ENCODE data around the gene USP27X. TPM values are rescaled to one million over a fixed set of nuclear protein-coding genes. Genes with fewer than 3 reads are reported as not detected.
A peak's percentile ranks its signal among the peaks of the same experiment; 100 is the strongest.

The USP27X gene
- 1.1 and 3.5 TPM in 2 replicates for total RNA-seq (2014; rRNA removed; shearing (Covaris generic))

DNA sequence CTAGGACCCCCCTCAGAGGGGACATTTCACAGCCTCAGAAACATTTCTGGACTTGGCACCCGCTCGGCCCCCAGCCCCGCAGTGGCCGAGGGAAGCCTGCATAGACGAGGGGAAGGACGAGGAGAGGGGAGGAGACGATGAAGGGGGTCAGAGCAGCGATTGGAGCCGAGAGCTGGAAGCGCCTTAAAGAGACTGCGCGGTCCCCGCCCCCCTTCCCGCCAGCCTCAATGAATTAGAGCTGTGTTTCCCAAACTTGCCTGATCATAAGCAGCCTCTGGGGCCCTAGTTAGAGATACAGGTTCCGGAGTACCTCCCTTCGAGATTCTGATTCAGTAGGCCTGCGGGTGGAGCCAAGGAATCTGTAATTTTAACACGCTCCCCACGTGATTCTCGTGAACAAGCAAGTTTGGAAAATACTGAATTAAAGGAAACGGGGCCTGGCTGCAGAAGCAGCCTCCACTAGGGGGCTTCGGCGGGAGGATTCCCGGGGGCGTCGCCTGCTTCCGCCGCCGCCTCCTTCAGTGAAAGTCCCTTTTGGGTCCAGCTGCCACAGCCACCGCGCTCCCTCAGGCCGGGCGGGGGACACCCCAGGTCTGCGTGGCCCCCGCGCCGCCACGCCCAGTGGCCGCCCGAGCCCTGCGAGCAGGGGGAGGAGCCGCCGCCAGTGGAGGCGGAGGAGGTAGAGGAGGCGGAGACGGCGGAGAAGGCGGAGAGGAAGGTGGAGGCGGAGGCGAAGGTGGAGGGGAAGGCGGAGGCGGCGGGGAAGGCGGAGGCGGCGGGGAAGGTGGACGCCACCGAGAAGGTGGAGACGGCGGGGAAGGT is at the start of gene USP27X:
TSS of gene USP27X (plus strand) at position 651 of the 822 bp plus-strand sequence. CDS start 824 bp downstream, outside the sequence.
- DNase-seq (ENCODE audit: low spot score) = peak; percentile 83

DNA sequence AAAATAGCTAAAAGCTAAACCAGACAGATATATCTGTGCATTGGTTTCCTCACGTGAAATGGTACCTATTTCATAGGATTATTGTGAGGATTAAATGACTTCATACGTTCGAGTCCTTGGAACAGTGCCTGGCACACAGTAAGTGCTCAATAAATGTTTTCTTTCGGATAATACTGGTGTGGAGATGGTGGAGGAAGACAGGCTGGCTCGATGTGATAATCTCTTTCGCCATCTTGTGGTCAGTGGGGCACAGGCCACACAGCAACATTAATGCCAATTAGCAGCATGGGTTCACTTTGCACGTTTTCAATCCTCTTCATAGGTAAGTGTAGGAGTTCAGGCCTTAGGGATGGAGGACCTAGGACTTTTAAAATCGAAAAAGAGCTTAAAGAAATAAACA is 40.9 kb upstream of the USP27X start:
- peak; percentile 44 for DNase-seq (ENCODE audit: low spot score)

DNA sequence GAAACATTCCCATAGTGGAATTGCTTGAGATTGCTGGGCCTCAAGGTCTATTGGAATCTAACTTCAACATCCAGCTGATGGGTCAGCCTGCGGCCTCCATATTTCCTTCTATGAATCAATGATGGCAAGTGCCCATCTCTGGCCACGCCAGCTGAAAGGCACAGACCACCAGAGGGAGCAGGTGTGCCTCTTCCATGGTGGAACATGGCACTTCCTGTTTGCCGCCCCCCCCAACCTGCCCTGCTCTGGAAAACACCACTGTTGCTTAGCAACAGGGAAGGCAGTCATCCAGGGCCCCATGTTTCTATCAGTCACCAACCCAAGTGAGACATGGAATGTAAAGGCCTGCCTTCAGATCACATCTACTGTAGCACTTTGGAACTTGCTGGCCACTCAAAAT is 38.6 kb upstream of the USP27X start:
- DNase-seq (ENCODE audit: low spot score) = peak; percentile 84

DNA sequence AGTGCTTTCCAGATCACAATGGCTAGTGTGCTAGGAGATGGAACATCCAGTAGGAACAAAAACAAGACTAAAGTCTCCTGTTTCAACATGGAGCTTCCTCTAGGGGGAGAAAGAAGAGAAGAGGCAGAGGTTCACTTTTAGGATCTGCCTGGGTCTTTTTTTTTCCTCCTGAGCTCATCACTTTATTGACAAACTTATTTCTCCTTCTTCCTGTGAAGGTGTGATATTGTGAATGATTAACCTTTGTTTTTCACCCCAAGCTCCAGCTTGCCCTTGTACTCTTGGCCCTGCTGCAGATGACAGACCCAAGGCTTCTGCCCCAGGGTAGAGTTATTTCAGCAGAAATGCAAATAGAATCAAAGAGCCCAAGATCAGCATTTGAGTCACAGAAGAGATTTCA is 36.7 kb upstream of the USP27X start:
- DNase-seq (ENCODE audit: low spot score) = no peak

DNA sequence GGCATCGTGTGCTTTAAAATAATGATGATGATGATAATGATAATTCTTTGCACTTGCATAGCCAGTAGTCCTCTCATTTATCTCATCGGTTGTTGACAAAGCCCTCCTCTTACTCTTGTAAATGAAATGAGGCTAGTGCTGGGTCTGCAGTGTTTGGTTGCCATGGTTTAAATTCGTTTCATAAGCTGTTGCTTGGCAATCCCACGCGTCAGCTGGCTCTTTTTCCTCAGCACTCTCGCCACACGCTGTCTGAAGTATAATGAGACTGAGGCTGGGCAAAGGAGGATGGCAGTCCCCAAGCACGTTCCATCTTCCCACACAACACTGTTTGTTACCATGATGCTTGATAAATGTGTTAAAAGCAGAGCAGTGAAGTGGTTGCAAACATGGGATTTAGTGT is 34.7 kb upstream of the USP27X start:
- DNase-seq (ENCODE audit: low spot score) = no peak

DNA sequence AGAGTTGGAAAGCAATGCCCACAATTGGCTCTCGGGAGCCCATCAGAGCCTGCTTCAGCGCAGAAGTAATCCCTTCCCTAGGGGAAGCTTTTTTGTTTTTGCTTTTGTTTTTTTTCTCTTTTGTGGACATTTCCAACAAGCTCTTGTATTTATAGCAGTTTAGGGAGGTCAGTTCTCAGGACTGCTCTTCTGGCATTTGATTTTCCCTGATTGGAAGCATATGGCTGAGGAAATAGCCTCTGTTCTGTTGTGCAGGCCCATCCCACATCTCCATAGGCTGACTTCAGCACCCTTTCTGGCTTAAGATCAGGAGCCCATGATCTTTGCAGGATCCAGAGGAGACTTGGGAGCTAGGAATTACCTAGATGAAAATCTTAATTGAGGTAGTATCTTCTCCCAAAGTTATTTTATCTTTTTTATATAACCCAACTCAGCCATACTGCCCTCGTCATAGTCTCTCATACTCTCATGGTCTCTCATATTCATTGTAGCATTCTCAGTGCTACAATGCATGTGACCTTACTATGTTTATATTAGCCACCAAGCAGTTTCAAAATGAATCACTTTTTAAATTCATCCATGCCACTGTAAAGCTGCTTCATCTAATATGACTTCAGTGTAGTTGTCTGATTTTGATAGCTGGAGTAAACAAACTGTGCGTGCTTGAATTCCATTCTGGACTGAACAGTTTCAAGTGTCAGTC is 33.4 kb upstream of the USP27X start:
- DNase-seq (ENCODE audit: low spot score) = no peak

DNA sequence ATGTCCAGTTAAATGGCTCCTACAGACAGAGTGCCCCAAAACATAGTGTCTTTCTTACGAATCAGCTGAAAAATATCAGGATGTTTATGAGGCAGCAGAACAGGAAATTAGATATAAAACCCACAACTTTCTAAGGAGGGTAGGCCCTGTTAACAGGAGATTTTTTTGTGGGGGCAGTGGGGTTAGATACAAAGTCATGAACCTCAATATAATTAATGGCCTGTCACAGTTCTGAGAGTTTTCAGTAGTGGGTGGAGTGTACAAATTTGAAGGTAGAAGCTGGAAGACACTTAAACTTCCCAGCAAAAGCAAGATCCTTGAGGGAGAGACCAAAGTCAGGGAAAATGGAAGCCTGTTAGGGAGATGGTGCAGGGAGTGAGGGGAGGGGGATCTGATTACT is 32.8 kb upstream of the USP27X start:
- no peak for DNase-seq (ENCODE audit: low spot score)

DNA sequence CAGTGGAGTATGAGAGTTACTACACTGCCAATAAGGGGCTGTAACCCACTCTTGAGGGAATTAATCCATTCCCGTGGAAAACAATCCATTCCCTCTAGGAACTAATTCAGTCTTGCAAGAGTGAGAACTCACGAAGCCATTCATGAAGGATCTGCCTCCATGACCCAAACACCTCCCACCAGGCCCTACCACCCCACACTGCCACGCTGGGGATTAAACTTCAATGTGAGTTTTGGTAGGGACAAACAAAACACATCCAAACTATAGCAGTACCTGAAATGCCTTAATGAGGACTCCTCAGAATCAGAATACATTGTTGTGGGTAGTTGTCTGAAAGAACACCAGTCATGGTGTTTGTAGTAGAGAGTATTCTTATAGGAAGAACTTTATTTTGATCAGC is 31.0 kb upstream of the USP27X start:
- no peak for DNase-seq (ENCODE audit: low spot score)

DNA sequence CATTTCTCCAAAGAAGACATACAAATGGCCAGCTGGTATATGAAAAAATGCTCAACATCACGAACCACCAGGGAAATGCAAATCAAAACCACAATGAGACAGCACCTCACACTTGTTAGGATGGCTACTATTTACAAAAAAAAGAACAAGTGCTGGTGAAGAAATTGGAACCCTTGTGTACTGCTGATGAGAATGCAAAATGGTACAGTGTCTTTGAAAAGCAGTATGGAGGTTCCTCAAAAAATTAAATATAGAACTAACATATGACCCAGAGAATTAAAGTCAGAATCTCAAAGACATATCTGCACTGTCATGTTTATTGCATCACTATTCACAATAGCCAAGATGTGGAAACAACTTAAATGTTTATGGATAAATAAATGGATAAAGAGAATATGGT is 29.3 kb upstream of the USP27X start:
- DNase-seq (ENCODE audit: low spot score) = no peak

DNA sequence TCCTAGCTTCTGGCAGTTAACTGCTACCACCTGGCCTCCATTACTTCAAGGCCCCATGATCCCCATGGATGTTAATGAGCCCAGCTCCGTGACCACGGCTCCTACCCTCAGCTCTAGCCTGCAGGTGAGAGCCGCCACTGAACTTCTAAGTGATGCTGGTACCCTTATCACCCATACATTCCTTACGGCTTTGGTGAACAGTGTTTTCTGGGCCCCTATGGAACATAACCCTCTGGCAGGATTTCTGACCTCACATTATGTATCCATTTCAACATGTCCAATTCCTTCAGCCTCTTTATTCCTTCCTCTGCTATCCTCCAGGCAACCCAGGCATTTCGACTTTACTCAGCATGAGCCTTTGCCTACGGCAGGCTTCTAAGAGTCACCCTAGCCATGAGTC is 25.6 kb upstream of the USP27X start:
- DNase-seq (ENCODE audit: low spot score) = no peak

DNA sequence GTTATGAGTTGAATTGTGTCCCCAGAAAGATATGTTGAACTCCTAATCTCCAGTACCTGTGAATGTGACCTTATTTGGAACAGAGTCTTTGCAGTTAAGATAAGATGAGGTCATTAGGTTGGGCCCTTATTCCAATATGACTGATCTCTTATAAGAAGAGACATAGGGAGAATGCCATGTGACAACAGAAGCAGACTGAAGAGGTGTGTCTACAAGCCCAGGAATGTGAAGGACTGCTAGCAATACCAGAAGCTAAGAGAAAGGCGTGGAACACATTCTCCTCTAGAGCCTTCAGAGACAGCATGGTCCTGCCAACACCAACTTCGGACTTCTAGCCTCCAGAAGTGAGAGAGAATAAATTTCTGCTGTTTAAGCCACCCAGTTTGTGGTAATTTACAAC is 22.5 kb upstream of the USP27X start:
- no peak for DNase-seq (ENCODE audit: low spot score)

DNA sequence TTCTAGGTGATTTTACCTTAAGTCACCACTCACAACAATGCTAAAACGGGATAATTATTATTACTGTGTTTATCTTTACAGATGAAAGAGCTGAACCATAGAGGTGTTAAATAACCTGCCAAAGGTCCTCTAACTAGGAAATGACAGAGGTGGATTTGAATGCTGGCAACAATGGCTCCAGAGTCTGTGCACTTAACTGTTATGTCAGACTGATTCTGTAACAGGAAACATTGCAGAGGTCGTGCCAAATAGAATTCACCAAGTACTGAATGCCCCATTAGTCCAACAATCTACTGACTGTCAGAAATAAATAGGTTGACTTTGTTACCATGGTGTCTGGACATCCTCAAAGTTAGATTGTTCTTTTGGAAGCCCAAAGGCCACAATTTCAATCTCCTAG is 20.9 kb upstream of the USP27X start:
- no peak for DNase-seq (ENCODE audit: low spot score)

DNA sequence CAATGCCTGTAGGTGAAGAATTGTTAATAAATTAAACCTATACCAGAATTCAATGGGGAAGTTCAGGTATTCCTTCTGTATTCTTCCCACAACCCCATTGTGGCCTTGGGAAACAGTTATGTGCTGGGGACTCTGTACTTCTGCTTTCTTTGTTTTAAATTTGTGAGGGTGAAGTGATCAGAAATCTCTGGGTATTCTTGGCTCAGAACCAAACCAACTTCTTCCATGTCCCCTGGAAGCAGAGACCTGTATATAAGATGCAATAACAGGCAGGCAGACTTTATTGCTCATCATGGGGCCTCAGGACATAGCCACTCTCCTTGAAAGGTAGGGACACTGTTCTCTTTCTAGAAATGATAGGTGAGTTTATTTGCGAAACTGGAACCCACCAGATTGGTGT is 19.8 kb upstream of the USP27X start:
- DNase-seq (ENCODE audit: low spot score) = no peak

DNA sequence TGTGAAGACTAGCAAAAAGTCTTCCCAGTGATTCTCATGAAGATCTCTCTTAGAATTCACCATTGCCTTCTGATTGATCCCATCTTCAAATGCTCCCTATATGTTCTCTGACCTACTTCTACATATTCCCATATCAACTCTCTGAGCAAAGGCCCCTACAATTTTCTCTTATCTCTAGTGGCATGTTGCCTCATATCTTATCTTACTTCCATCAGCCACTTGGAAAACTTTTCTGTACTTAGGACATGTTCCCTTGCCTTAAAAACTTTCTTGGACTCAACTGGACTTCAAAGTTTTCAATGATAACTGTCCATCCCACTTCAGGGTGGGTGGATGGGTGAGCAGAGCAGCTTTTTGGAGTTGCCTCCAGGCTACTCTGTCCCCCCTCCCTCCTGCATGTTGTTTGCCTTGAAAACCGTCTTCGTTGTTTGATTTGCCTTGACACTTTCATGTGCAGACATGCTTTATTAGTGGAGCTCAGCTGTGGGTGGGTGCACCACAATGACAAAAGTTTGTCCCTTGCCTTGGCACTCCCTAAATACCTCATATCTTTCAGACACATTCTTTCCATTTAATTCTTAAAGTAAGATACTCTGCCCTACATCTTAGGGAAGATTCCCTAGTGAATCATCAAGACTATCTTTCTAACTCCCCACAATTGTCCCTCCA is 18.3 kb upstream of the USP27X start:
- no peak for DNase-seq (ENCODE audit: low spot score)

DNA sequence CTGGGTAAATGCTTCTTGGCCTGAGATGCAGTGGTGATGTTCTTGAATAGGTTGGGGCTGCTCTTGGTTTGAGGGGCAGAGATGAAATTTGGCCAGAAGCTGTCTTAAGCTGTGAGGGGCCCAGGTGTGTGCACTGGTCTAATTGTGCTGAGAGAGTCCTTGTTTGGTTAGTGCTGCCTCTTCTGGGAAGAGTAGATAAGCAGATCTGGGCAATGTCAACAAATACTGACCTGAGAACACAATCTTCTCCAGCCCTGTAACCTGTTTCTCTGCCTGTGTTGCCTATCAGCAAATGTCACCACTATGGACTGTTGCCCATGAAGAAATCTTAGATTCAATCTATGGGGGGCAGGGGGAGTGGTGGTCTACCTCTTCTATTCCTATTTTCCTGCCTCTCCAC is 17.2 kb upstream of the USP27X start:
- no peak for DNase-seq (ENCODE audit: low spot score)

DNA sequence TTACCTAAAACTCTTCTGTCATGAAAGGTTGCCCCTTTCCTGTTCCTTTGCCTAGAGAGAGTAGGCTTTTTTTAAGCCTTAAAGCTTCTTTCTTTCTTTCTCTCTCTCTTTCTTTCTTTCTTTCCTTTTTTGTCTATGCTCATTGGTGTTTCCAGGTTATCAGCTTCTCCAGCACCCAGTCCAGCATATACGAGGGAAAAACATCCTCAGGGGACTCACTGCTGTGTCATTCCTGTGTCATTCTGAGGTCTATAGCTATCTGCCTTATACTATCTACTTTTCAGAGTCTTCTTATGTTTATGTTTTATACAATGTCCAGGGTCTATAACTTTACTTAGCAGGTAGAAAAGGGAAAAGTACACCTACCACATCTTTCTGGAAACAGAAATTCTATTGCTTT is 10.5 kb upstream of the USP27X start:
- DNase-seq (ENCODE audit: low spot score) = no peak

DNA sequence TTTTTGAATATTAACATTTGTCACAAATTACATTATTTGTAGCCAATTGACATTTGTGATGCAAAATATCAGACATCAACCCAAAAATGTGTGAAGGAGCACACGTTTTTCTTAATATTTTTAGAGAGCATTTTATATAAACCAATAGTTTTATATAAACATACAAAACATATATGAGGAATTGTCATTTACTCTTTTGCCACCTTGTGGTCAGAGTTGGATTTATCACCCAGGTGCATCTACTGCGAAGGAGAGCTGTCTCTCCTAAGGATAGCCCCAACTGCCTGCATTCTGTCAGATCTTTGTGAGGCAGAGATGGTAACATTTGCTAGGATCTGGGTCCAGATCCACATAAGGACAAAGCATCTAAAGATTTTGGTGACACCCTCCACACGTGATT is 2.5 kb upstream of the USP27X start:
- DNase-seq (ENCODE audit: low spot score) = peak; percentile 15

DNA sequence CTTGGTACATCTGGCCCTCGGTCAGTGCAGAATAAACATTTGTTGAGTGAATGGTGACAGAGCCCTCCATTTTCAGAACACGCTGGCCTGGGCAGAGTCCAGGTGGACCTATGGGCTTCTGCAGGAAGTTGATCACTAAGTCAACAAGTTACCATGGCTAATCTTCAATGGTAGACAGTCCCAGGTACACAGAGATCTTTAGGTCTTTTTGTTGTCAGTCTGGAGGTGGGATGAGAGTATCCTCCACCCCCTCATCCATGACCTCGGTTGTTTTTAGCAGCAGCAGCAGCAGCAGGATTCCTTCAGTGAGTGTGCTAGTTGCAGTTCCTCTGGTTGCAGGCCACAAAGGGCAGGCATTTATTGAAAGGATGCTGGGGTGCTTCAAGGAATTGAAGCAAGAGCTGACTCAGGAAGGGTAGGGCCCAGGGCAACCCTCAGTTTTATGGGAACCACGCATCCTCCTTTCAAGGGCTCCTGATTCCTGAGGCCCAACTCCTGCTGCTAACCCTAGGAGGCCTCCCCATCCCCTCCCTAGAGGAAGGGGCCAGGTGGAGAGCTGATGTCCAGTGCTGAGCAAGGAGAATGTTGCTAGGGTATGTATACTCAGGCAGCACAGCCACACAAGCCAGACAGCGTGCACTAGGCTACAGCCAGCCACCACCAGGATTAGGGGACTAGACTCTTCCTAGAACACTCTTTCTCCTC is 1.7 kb upstream of the USP27X start:
- DNase-seq (ENCODE audit: low spot score) = no peak

DNA sequence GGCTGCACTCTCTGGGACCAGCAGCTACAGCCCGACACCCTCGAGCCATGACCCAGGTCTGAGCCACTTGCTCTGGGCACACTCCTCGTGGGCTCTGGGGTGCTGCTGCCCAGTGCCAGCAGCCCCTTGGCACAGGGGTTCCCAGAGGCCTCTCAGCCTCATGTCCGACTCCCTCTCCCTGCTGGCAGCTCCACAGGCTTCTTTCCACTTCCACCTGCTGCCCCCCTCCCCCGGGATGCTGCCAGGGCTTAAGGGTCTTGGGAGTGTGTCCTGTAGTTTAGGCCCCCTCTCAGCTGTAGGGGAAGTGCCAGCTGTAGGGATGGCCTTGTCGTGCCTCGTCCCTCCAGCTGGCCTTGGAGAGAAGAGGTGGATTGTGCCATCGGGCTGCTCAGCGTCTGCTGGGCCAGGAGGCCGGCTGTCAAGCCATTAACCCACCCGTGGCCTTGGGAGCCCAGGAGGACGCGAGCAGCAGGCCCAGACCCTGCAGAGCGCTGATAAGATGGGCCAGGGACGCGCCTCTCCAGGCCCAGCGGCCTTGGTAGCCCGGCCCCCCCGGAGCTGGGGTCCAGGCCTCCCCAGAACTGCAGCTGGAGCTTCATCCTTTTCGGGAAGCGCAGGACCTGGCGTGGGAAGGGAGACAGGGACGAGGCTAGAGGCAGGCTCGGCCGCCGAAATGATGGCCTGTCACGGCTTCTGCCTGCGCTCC is 1.0 kb upstream of the USP27X start:
- no peak for DNase-seq (ENCODE audit: low spot score)

DNA sequence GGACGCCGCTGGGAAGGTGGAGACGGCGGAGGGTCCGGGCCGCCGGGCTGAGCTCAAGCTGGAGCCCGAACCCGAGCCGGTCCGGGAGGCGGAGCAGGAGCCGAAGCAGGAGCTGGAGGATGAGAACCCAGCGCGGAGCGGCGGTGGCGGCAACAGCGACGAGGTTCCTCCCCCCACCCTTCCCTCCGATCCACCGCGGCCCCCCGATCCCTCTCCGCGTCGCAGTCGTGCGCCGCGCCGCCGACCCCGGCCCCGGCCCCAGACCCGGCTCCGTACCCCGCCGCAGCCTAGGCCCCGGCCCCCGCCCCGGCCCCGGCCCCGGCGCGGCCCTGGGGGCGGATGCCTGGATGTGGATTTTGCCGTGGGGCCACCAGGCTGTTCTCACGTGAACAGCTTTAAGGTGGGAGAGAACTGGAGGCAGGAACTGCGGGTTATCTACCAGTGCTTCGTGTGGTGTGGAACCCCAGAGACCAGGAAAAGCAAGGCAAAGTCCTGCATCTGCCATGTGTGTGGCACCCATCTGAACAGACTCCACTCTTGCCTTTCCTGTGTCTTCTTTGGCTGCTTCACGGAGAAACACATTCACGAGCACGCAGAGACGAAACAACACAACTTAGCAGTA is 483 bp downstream of the USP27X start:
- DNase-seq (ENCODE audit: low spot score) = no peak

DNA sequence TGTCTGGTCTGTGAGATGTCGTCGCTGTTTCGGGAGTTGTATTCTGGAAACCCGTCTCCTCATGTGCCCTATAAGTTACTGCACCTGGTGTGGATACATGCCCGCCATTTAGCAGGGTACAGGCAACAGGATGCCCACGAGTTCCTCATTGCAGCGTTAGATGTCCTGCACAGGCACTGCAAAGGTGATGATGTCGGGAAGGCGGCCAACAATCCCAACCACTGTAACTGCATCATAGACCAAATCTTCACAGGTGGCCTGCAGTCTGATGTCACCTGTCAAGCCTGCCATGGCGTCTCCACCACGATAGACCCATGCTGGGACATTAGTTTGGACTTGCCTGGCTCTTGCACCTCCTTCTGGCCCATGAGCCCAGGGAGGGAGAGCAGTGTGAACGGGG is 1.4 kb downstream of the USP27X start:
- DNase-seq (ENCODE audit: low spot score) = no peak

All from H4 (cell line).